GM18517 (cell line): Measurements from ENCODE around the gene RAB6B.

Experiments
- ATAC-seq: cut with Tn5 transposase; IDR thresholded peaks from one replicate; pipeline ENCODE4 v1.9.1; 2021; ENCODE audit warnings: mild to moderate bottlenecking, moderate library complexity; ENCODE audit not compliant: unreplicated experiment

Gene RAB6B

GRCh38 chr3:133896002-133896761, 500 bp upstream of the RAB6B start:
- ATAC-seq = no peak

GRCh38 chr3:133894353-133895207, 1.1 kb downstream of the RAB6B start:
- ATAC-seq = no peak

DNA sequence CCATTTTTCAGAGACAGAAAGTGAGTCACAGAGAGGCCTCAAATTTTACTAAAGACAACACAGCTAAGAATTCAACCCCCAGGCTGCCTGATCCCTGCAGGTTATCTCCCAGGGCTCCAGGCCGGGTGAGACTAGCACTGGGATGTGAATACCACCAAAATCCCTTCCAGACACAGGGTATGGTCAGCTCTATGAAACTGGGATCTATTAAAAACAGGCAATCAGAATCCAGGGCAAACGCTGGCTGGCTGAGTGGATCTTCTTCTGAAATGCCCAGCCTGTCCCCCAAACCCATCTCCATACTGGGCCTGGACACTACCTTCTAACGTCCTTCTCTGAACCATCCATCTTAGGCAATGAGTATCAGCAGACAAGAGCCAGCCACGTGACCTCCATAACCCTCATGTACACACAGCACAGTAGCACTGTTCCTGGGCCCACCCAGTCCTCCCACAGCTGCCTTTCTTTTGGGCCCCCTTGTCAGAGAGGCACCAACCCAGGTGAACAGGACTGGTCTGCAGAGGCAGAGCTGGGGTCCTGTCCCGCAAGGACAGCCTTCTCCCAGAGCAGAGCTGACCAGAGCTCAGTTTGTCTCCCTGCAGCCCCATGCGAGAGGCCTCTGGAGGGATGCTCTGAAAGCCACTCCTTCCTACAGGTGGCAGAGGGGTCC, 1.9 kb downstream of the RAB6B start:
- ATAC-seq = no peak

DNA sequence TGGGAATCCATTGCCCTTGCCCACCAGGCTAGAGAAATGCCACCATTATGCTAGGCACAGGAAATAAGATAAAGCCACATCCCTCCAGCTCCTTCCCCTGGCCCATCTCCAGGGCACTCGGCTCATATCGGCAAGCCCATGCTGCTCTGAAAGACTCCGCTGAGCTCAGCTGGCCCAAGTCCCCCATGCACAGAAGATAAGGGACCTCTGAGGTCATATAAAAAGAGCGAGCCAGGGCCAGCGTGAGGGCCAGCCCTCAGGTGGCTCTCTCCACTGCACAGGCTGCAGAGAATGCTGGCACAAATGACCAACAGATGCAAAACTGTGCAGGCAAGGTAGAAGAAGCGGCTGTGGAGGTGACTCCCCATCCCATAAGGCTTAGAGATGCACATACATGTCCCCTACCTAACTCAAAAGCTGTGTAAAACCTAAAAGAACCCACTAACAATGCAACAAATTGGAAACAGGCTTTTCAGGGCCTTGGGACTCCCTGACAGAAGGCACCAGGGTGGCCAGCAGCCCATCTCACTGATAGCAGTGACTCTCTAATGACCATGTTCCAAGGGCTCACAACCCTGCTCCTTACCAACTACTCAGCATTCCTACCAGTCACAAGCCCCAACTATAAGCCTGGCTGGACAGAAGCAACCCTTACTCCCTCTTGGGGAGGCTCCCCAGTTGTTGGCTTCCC, 3.0 kb downstream of the RAB6B start:
- no peak for ATAC-seq

DNA sequence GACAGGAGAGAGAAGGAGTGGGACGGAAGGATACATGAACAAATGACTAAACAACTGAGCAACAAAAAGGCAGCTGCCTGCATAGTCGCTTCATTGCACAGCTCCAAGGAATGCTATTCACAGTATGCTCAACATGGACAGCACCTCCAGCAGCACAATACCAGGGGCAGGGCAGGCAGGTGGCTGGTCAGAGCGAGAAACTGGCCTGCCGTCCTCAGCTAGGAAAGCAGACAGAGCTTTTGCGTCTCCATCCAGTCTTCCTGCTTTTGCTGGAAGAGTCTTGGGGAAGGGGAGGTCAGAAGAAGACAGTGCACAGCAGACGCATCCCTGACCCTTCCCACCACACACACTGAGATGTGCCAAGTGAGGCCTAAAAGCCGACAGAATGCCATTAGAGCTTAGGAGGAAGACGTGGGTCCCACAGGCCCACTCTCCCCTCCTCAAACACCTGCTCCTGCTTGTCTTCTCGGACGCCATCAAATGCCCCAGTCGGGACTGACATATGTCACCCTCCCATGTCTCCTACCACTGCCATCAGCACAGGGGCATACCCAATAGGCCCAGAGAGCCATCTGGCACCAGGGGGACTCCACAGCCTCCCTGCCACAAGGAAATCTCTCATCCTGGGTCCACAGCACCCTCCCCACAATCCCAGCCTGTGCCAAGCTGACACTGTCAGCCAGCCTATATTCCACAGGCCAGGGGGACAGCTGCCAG, 3.9 kb downstream of the RAB6B start:
- no peak for ATAC-seq

- ATAC-seq = no peak
These were observed 4.6 kb downstream of the RAB6B start for GRCh38 chr3:133890972-133891644.

GRCh38 chr3:133890037-133890436, 5.6 kb downstream of the RAB6B start:
- ATAC-seq = no peak

GRCh38 chr3:133888726-133889340, 6.8 kb downstream of the RAB6B start:
- ATAC-seq = no peak

DNA sequence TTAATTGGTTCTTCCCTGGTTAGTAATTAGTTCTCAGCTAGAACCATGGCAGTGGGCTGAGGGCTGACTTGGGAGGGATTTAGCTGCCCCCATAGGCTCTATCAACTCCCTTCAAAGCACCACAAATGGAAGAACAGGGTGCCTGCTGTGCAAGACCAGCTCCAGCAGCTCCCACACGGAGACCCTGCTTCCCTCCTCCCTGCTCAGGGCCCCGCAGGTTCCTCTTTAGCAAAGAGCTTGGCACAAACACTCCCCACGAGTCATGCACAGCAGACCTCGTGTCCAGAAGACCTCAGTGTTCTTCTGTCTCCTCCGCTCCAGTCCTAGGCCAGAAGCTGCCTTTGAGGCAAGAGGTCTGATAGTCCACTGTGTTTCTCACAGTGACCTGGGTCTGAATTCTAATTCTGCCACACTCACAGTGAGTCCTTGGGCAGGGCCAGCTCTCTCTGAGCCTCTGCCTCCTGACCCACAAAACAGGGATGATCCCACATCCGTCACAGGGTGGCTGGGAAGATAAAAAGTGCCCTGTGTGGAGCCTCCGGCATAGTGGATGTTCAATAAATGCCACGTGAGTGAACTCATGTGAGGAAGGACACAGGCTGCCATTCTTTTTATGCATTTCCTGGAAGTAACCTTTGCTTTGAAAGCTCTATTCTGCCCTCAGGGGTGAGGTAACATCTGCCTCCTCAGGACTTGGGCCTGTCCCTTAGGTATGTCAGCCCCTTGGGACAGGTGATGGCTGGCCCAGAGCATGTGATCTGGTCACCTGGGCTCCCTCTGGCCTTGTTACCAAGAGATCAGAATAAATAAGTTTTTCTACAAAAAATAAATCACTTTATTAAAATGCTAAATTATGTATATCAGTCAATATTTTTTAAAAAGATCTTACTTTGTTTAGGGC, 7.6 kb downstream of the RAB6B start:
- no peak for ATAC-seq

- no peak for ATAC-seq
These were observed 8.4 kb downstream of the RAB6B start for GRCh38 chr3:133887074-133887802.

- no peak for ATAC-seq
These were observed 9.5 kb downstream of the RAB6B start for GRCh38 chr3:133886031-133886722.

DNA sequence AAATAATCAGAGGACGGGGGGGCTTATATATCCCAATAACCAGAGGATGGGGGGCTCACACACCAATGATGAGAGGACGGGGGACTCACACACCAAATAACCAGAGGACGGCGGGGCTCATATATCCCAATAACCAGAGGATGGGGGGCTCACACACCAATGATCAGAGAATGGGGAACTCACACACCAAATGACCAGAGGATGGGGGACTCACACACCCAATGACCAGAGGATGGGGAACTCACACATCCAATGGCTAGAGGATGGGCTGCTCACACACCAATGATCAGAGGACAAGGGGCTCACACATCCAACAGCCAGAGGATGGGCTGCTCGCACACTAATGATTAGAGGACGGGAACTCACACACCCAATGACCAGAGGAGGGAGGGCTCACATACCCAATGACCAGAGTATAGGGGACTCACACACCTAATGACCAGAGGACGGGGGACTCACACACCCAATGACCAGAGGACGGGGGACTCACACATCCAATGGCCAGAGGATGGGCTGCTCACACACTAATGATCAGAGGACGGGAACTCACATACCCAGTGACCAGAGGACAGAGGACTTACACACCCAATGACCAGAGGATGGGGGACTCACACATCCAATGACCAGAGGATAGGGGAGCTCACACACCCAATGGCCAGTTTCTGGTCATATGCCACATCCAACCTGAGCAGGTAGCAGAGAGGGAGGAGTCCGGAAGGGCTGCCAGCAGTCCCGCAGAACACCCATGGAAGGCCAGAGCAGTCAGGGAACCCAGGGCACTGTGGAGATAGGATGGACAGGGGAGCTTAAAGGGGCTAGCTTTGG, 10.6 kb downstream of the RAB6B start:
- ATAC-seq = no peak

- no peak for ATAC-seq
These were observed 11.4 kb downstream of the RAB6B start for GRCh38 chr3:133884054-133884886.

- no peak for ATAC-seq
These were observed 12.0 kb downstream of the RAB6B start for GRCh38 chr3:133883641-133884040.

DNA sequence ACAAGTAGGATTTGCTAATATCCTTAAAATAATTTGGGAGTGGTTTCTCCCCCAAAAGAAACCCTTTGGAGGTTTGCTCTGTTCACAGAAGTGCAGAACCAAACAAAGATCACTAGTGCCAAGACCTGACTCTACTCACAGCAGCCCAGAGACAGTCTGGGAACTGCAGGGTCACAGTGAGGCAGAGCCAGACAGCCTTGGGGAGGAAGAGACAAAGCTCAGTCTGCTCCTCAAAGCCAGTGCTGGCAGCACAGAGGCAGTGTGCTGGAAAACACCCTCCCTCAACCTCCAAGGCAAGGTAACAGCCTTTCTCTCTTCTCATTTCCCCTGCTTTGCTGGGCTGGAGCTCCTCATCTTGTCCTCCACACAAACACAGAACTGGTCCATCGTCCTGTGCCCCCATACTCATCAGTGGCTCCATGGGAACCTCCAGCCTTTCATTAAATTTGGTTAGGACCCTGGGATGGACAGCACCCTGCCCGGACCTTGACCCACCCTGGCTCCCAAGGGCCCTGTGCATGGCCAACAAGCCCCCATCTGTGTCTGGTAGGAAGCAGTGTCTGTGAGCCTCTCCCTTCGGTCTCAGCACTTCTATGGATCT, 12.6 kb downstream of the RAB6B start:
- no peak for ATAC-seq
